IMR-90 (cell line): ENCODE measurements around the gene PLD3. TPM values are rescaled to one million over a fixed set of nuclear protein-coding genes. Genes with fewer than 3 reads are reported as not detected.

ENCODE experiments used
- ATAC-seq: fragments of 200-7000 bp; cut with Tn5 transposase; 2 replicates; pipeline ENCODE4 v1.9.1; 2020; ENCODE audit warnings: low read depth, mild to moderate bottlenecking, moderate library complexity
- BruUV-seq: library from RNA; stranded (reverse); fragments of 400-500 nt; replicated peaks from 2 replicates; lab custom pipeline; 2021; lab: Mats Ljungman, UMichigan
- CTCF ChIA-PET: fragments of 300-600 bp; formaldehyde crosslinking; extraction: SDS; loops from one replicate; lab custom pipeline; 2021; ENCODE audit warnings: antibody characterized with exemption; lab: Yijun Ruan, JAX
- POLR2A ChIA-PET: fragments of 300-600 bp; sonication (Branson Sonifier 250); formaldehyde crosslinking; loops from one replicate; lab custom pipeline; 2022; ENCODE audit warnings: antibody characterized with exemption; ENCODE audit not compliant: unreplicated experiment; lab: Charles Lee
- DNase-seq: peaks from one replicate; pipeline ENCODE4 v3.0.0; 2013
- H2AFZ ChIP-seq: replicated peaks from 2 replicates; pipeline ENCODE3; 2013; ENCODE audit warnings: low read length, mild to moderate bottlenecking; ENCODE audit not compliant: poor library complexity
- H2AK5ac ChIP-seq: 2 replicates; pipeline ENCODE4 v1.6.1; 2013; ENCODE audit warnings: low read depth, low read length, inconsistent platforms
- H2AK9ac ChIP-seq: replicated peaks from 2 replicates; pipeline ENCODE3; 2013; ENCODE audit warnings: mild to moderate bottlenecking, low read depth, low read length, moderate library complexity; ENCODE audit not compliant: poor library complexity
- H2BK120ac ChIP-seq: 2 replicates; pipeline ENCODE4 v1.6.1; 2013; ENCODE audit warnings: low read depth, low read length, inconsistent platforms
- H2BK15ac ChIP-seq: 3 replicates; pipeline ENCODE4 v1.6.1; 2013; ENCODE audit warnings: low read depth, low read length, inconsistent platforms
- H2BK20ac ChIP-seq: 2 replicates; pipeline ENCODE4 v1.6.1; 2013; ENCODE audit warnings: low read depth, mild to moderate bottlenecking, inconsistent platforms, low read length, moderate library complexity
- H2BK5ac ChIP-seq: 2 replicates; pipeline ENCODE4 v1.6.1; 2013; ENCODE audit warnings: mild to moderate bottlenecking, low read depth, low read length, inconsistent platforms; ENCODE audit not compliant: poor library complexity, severe bottlenecking
- H3K14ac ChIP-seq: replicated peaks from 2 replicates; pipeline ENCODE4 v1.6.1; 2013; ENCODE audit warnings: low read depth, low read length, inconsistent platforms
- H3K18ac ChIP-seq: 2 replicates; pipeline ENCODE4 v1.6.1; 2013; ENCODE audit warnings: low read depth, low read length, control low read depth
- H3K23ac ChIP-seq: 2 replicates; pipeline ENCODE4 v1.6.1; 2013; ENCODE audit warnings: low read depth, low read length, inconsistent platforms
- H3K27ac ChIP-seq: 2 replicates; pipeline ENCODE4 v1.5.1; 2013; ENCODE audit warnings: mild to moderate bottlenecking, control low read depth, low read length; ENCODE audit not compliant: insufficient read depth
- H3K27me3 ChIP-seq: 2 replicates; pipeline ENCODE4 v1.6.1; 2013; ENCODE audit warnings: low read length; ENCODE audit not compliant: control insufficient read depth, insufficient read depth
- H3K36me3 ChIP-seq: 2 replicates; pipeline ENCODE4 v1.6.1; 2013; ENCODE audit warnings: low read length, mixed read lengths; ENCODE audit not compliant: control insufficient read depth, insufficient read depth
- H3K4ac ChIP-seq: 2 replicates; pipeline ENCODE4 v1.6.1; 2013; ENCODE audit warnings: low read depth, low read length, inconsistent platforms
- H3K4me1 ChIP-seq: 2 replicates; pipeline ENCODE4 v1.6.1; 2013; ENCODE audit warnings: low read length, mixed read lengths; ENCODE audit not compliant: control insufficient read depth, insufficient read depth
- H3K4me2 ChIP-seq: 2 replicates; pipeline ENCODE4 v1.6.1; 2013; ENCODE audit warnings: low read depth, mild to moderate bottlenecking, control low read depth, low read length, moderate library complexity
- H3K4me3 ChIP-seq: 2 replicates; pipeline ENCODE4 v1.5.1; 2013; ENCODE audit warnings: low read depth, mild to moderate bottlenecking, control low read depth, low read length, moderate library complexity; ENCODE audit not compliant: insufficient read depth
- H3K56ac ChIP-seq: 2 replicates; pipeline ENCODE4 v1.6.1; 2013; ENCODE audit warnings: low read length, inconsistent platforms; ENCODE audit not compliant: insufficient read depth; ENCODE audit errors: extremely low read depth
- H3K79me1 ChIP-seq, 2 experiments: 2 replicates each; pipeline ENCODE4 v1.6.1; 2013; ENCODE audit warnings: low read length in 2 of 2, inconsistent platforms in 1 of 2, low read depth in 1 of 2
- H3K9ac ChIP-seq: 2 replicates; pipeline ENCODE4 v1.6.1; 2013; ENCODE audit warnings: low read depth, low read length, control low read depth
- H3K9me1 ChIP-seq: 2 replicates; pipeline ENCODE4 v1.6.1; 2013; ENCODE audit warnings: low read length, inconsistent platforms; ENCODE audit not compliant: insufficient read depth
- H3K9me3 ChIP-seq: 2 replicates; pipeline ENCODE4 v1.6.1; 2013; ENCODE audit warnings: low read length; ENCODE audit not compliant: control insufficient read depth, insufficient read depth
- H4K20me1 ChIP-seq: 2 replicates; pipeline ENCODE4 v1.6.1; 2013; ENCODE audit warnings: low read length, inconsistent platforms; ENCODE audit not compliant: insufficient read depth
- H4K5ac ChIP-seq: 2 replicates; pipeline ENCODE4 v1.6.1; 2013; ENCODE audit warnings: mild to moderate bottlenecking, low read depth, low read length, control low read depth
- H4K8ac ChIP-seq, 2 experiments: 2 replicates each; pipeline ENCODE4 v1.6.1; 2013; ENCODE audit warnings: low read depth in 2 of 2, low read length in 2 of 2, control low read depth in 1 of 2, inconsistent platforms in 1 of 2
- H4K91ac ChIP-seq: 2 replicates; pipeline ENCODE4 v1.6.1; 2013; ENCODE audit warnings: low read depth, low read length, inconsistent platforms; ENCODE audit not compliant: insufficient read depth
- BHLHE40 ChIP-seq: fragments of 150-350 bp; IDR thresholded peaks from 2 replicates; pipeline ENCODE4 v1.6.1; 2016; ENCODE audit warnings: mild to moderate bottlenecking, low read depth, low read length
- CEBPB ChIP-seq: IDR thresholded peaks from 2 replicates; pipeline ENCODE4 v1.6.1; 2012; ENCODE audit warnings: low read depth, low read length, improper control_type of control experiment
- CHD1 ChIP-seq: IDR thresholded peaks from 2 replicates; pipeline ENCODE4 v1.6.1; 2012; ENCODE audit warnings: low read depth, low read length, improper control_type of control experiment
- CTCF ChIP-seq: conservative IDR thresholded peaks from 2 replicates; pipeline ENCODE4 v1.5.1; 2012; ENCODE audit warnings: mild to moderate bottlenecking, low read depth, low read length, improper control_type of control experiment
- FOS ChIP-seq: fragments of 150-350 bp; IDR thresholded peaks from 2 replicates; pipeline ENCODE4 v1.6.1; 2016; ENCODE audit warnings: low read depth, low read length
- MAFK ChIP-seq: IDR thresholded peaks from 2 replicates; pipeline ENCODE4 v1.6.1; 2012; ENCODE audit warnings: low read depth, low read length, improper control_type of control experiment
- MAZ ChIP-seq: IDR thresholded peaks from 2 replicates; pipeline ENCODE4 v1.6.1; 2012; ENCODE audit warnings: low read depth, mild to moderate bottlenecking, low read length, improper control_type of control experiment, moderate library complexity, borderline replicate concordance
- NFE2L2 ChIP-seq: fragments of 150-350 bp; IDR thresholded peaks from 2 replicates; pipeline ENCODE4 v1.6.1; 2016; ENCODE audit warnings: low read depth, mild to moderate bottlenecking, low read length
- POLR2A ChIP-seq: IDR thresholded peaks from 2 replicates; pipeline ENCODE4 v1.6.1; 2012; ENCODE audit warnings: mild to moderate bottlenecking, low read depth, low read length
- RAD21 ChIP-seq: IDR thresholded peaks from 2 replicates; pipeline ENCODE4 v1.6.1; 2012; ENCODE audit warnings: low read length, improper control_type of control experiment
- RCOR1 ChIP-seq: IDR thresholded peaks from 2 replicates; pipeline ENCODE4 v1.6.1; 2012; ENCODE audit warnings: mild to moderate bottlenecking, low read length, improper control_type of control experiment; ENCODE audit not compliant: insufficient replicate concordance
- RFX5 ChIP-seq: IDR thresholded peaks from 2 replicates; pipeline ENCODE4 v1.8.0; 2012; ENCODE audit warnings: low read depth, mild to moderate bottlenecking, low read length, moderate library complexity
- SMC3 ChIP-seq: fragments of 150-350 bp; IDR thresholded peaks from 2 replicates; pipeline ENCODE4 v1.6.1; 2016; ENCODE audit warnings: low read depth, mild to moderate bottlenecking, antibody characterized with exemption, low read length, moderate library complexity
- USF2 ChIP-seq: fragments of 150-350 bp; IDR thresholded peaks from 2 replicates; pipeline ENCODE4 v1.6.1; 2017; ENCODE audit warnings: mild to moderate bottlenecking, antibody characterized with exemption, low read length, low read depth
- WGBS, 2 experiments: methylation state at CpG; one replicate each; pipeline versions ENCODE4 v1.1.5 to v1.1.7; 2013; ENCODE audit warnings: missing lambda C conversion rate in 2 of 2; ENCODE audit not compliant: insufficient read length in 1 of 2; ENCODE audit errors: extremely low coverage in 2 of 2; 5-methylcytosine and 5-hydroxymethylcytosine counted together
- dilution Hi-C: fragments of 300-500 bp; cut with HindIII; formaldehyde crosslinking; loops from one replicate; pipeline ENCODE4 v1.14.3; 2018; ENCODE audit warnings: low sequenced_read_pairs; ENCODE audit not compliant: unreplicated experiment
- in situ Hi-C: fragments of 300-500 bp; cut with MboI; formaldehyde crosslinking; loops from 3 replicates; pipeline ENCODE4 v1.14.3; 2019; ENCODE audit warnings: low sequenced_read_pairs, inconsistent platforms, mixed read lengths
- intact Hi-C: fragments of 100-400 bp; cut with micrococcal nuclease; formaldehyde crosslinking; loops from 2 replicates; pipeline ENCODE4 v1.10.0; 2022
- polyA plus RNA-seq, 3 experiments: library from polyadenylated mRNA; depleted of rRNA; stranded (reverse); fragments of >200 nt; gene quantifications; 2 replicates each; pipeline ENCODE4 v1.2.3, GENCODE V29; 2012; ENCODE audit warnings: low replicate concordance in 1 of 3
- total RNA-seq: library from RNA; depleted of rRNA; stranded (reverse); fragments of >200 nt; gene quantifications from 2 replicates; pipeline ENCODE4 v1.2.3, GENCODE V29; 2012

Gene PLD3
- total and polyA plus RNA-seq, 2 of the 4 experiments (the other 2 are of a cell fraction) = 117 to 665 TPM

- intact Hi-C loops = no loop called here
- BruUV-seq = no TSS peak
- Histone ChIP-seq H3K23ac (no peak overlapping the region), H4K20me1 (peaks cover 6% of the 10 kb centered on the region; the same call in 1 of the 2 replicates), H2BK20ac (no peak overlapping the region), H2BK120ac (no peak overlapping the region), H3K56ac (no peak overlapping the region), H3K9me1 (no peaks in the 10 kb centered on the region), H3K14ac (no peak overlapping the region), H2BK15ac (no peak overlapping the region), H2AK5ac (no peak overlapping the region), H4K5ac (no peak overlapping the region), H4K91ac (no peak overlapping the region), H3K9ac (no peak overlapping the region), H3K18ac (no peak overlapping the region), H3K9me3 (no peaks in the 10 kb centered on the region), H3K4me2 (no peak overlapping the region), H3K4me3 (no peak overlapping the region), H3K36me3 (peaks cover 56% of the 10 kb centered on the region), H2AFZ (no peak overlapping the region), H3K4me1 (no peaks in the 10 kb centered on the region), H2BK5ac (no peak overlapping the region), H3K4ac (no peak overlapping the region), H3K27ac (no peak overlapping the region), H3K79me1 (peaks cover 0 to 5% of the 10 kb centered on the region in 2 experiments; a peak in 1 of 4 replicates), H2AK9ac (no peak overlapping the region), H4K8ac (no peak overlapping the region), H3K27me3 (no peaks in the 10 kb centered on the region)
- ATAC-seq (no peak), DNase-seq (no peak)
- no peak for TF ChIP-seq RFX5
- no peak for TF ChIP-seq RCOR1
- no peak for TF ChIP-seq RAD21
- TF ChIP-seq FOS = no peak
- no peak for TF ChIP-seq MAFK
- no peak for TF ChIP-seq MAZ
- TF ChIP-seq CHD1 = no peak
- TF ChIP-seq USF2 = no peak
- no peak for TF ChIP-seq CEBPB
- TF ChIP-seq CTCF = no peak
- TF ChIP-seq NFE2L2 = no peak
- TF ChIP-seq SMC3 = no peak
- TF ChIP-seq BHLHE40 = no peak
- TF ChIP-seq POLR2A = no peak
- 97% methylated on average over 17 of the region's 27 CpGs; no CpG with 5 or more reads in 1 of the 2 experiments for WGBS, 2 experiments
- CTCF ChIA-PET = no interaction called here
- dilution Hi-C loops = no loop called here
- in situ Hi-C loops = loop anchor here (25.0 kb wide), 1 partner anchor 191 kb away; no protein-coding TSS in a partner anchor
- POLR2A ChIA-PET = no interaction called here
These were observed 26.8 kb upstream of the PLD3 start for GRCh38 chr19:40321566-40322270.
